Neuronal stem cell (in vitro differentiated cells): Measurements from ENCODE around the gene SHROOM3.

ENCODE experiments used
- DNase-seq: peaks from one replicate; pipeline ENCODE4 v3.0.0-alpha.2; 2013; ENCODE audit warnings: low spot score
- H2AFZ ChIP-seq: one replicate; pipeline ENCODE4 v1.6.1; 2013; ENCODE audit warnings: mild to moderate bottlenecking, low read length, inconsistent platforms
- H2AK5ac ChIP-seq: 2 replicates; pipeline ENCODE4 v1.6.1; 2013; ENCODE audit warnings: low read depth, mild to moderate bottlenecking, inconsistent platforms, low read length, moderate library complexity, mixed read lengths
- H2BK120ac ChIP-seq: 2 replicates; pipeline ENCODE4 v1.6.1; 2013; ENCODE audit warnings: low read depth, mild to moderate bottlenecking, inconsistent platforms, low read length, moderate library complexity, mixed read lengths
- H2BK12ac ChIP-seq: one replicate; pipeline ENCODE4 v1.6.1; 2013; ENCODE audit warnings: low read length, inconsistent platforms
- H2BK15ac ChIP-seq: 2 replicates; pipeline ENCODE4 v1.6.1; 2013; ENCODE audit warnings: mild to moderate bottlenecking, low read length, inconsistent platforms, mixed read lengths
- H2BK5ac ChIP-seq: one replicate; pipeline ENCODE4 v1.6.1; 2013; ENCODE audit warnings: inconsistent platforms, mild to moderate bottlenecking, low read length, moderate library complexity
- H3K14ac ChIP-seq: one replicate; pipeline ENCODE4 v1.6.1; 2013; ENCODE audit warnings: low read length, inconsistent platforms
- H3K18ac ChIP-seq: 2 replicates; pipeline ENCODE4 v1.6.1; 2013; ENCODE audit warnings: low read length, inconsistent platforms
- H3K23ac ChIP-seq: 2 replicates; pipeline ENCODE4 v1.6.1; 2013; ENCODE audit warnings: low read depth, mild to moderate bottlenecking, mixed read lengths, low read length, inconsistent platforms; ENCODE audit not compliant: poor library complexity
- H3K27ac ChIP-seq: replicated peaks from 3 replicates; pipeline ENCODE4 v1.5.1; 2013; ENCODE audit warnings: low read length, inconsistent platforms
- H3K27me3 ChIP-seq, 3 experiments: 2 replicates each; pipeline ENCODE4 v1.6.1; 2013; ENCODE audit warnings: low read length in 3 of 3, mild to moderate bottlenecking in 2 of 3, inconsistent platforms in 1 of 3, low read depth in 1 of 3, mixed read lengths in 1 of 3, moderate library complexity in 1 of 3; ENCODE audit not compliant: control insufficient read depth in 3 of 3, insufficient read depth in 3 of 3
- H3K36me3 ChIP-seq, 2 donors: replicated peaks in 1 of 2; 2 replicates each; pipeline ENCODE4 v1.6.1; 2013; ENCODE audit warnings: low read length in 2 of 2; ENCODE audit not compliant: control insufficient read depth in 2 of 2, insufficient read depth in 2 of 2
- H3K4ac ChIP-seq: 2 replicates; pipeline ENCODE4 v1.6.1; 2013; ENCODE audit warnings: inconsistent platforms, mild to moderate bottlenecking, low read length, moderate library complexity
- H3K4me1 ChIP-seq, 2 donors: 1 replicate in 1 of 2; 2 replicates in 1 of 2; pipeline ENCODE4 v1.6.1; 2013; ENCODE audit warnings: low read length in 2 of 2, low read depth in 1 of 2; ENCODE audit not compliant: control insufficient read depth in 2 of 2, insufficient read depth in 1 of 2
- H3K4me2 ChIP-seq: one replicate; pipeline ENCODE4 v1.6.1; 2013; ENCODE audit warnings: mild to moderate bottlenecking, low read length, inconsistent platforms; ENCODE audit not compliant: insufficient read depth, poor library complexity, severe bottlenecking
- H3K4me3 ChIP-seq, 2 donors: 2 replicates each; pipeline ENCODE4 v1.5.1; 2013; ENCODE audit warnings: low read length in 2 of 2, mild to moderate bottlenecking in 2 of 2, inconsistent platforms in 1 of 2, moderate library complexity in 1 of 2
- H3K79me1 ChIP-seq: one replicate; pipeline ENCODE4 v1.6.1; 2013; ENCODE audit warnings: low read depth, mild to moderate bottlenecking, inconsistent platforms, low read length, moderate library complexity
- H3K9ac ChIP-seq: one replicate; pipeline ENCODE4 v1.6.1; 2013; ENCODE audit warnings: mild to moderate bottlenecking, low read depth, low read length, inconsistent platforms; ENCODE audit not compliant: poor library complexity
- H3K9me3 ChIP-seq, 2 donors: replicated peaks in 1 of 2; 2 replicates each; pipeline versions ENCODE3 to v1.6.1; 2013; ENCODE audit warnings: low read length in 2 of 2, mild to moderate bottlenecking in 2 of 2, inconsistent platforms in 1 of 2, low read depth in 1 of 2, mixed read lengths in 1 of 2, moderate library complexity in 1 of 2; ENCODE audit not compliant: control insufficient read depth in 2 of 2, insufficient read depth in 1 of 2
- H4K8ac ChIP-seq: one replicate; pipeline ENCODE4 v1.6.1; 2013; ENCODE audit warnings: low read depth, mild to moderate bottlenecking, inconsistent platforms, low read length, moderate library complexity
- H4K91ac ChIP-seq: one replicate; pipeline ENCODE4 v1.6.1; 2013; ENCODE audit warnings: low read length, low read depth, mild to moderate bottlenecking, inconsistent platforms; ENCODE audit not compliant: poor library complexity
- WGBS, 2 donors: extraction: QIAGEN DNeasy Blood & Tissue Kit; methylation state at CpG; one replicate each; pipeline ENCODE4 v1.1.7; 2013; ENCODE audit warnings: missing lambda C conversion rate in 2 of 2, mixed read lengths in 1 of 2; ENCODE audit not compliant: insufficient read length in 2 of 2, insufficient replicate concordance in 1 of 2; ENCODE audit errors: extremely low coverage in 2 of 2; 5-methylcytosine and 5-hydroxymethylcytosine counted together

The SHROOM3 gene

DNA sequence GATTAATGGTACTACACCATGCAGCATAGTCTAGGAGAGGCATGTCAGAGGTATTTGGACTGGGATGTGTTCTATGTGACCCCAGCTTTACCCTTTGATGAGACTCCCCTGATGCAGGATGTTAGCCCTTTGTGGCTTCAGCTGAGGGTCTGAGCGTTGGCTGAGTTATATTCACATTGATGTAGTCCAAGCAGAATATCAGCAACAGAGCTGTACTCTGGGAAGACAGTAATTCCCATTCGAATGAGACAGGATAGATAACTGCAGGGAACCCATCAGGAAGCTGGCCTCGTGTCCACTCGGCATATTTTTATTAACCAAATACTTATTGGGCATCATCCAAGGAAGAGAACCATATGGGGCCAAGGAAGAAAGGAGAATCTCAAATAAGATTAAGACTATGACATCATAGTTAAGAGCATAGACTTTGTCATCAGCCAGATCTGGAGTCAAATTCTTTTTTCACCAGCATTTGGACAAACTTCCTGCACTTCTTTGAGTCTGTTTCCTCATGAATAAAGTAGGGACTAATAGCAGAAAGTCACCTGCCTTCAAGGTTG lies 264.8 kb downstream of the SHROOM3 start:
- H4K8ac ChIP-seq: no peak overlapping the region
- H3K27me3 ChIP-seq: no peaks in the 10 kb centered on the region
- peaks cover 36 to 44% of the 10 kb centered on the region in 2 donors for H3K4me1 ChIP-seq
- H3K9me3 ChIP-seq: no peaks in the 10 kb centered on the region
- WGBS, 2 donors: no CpG with 5 or more reads among the region's 4 CpGs
- no peak overlapping the region for H3K9ac ChIP-seq
- no peak overlapping the region for H3K4me3 ChIP-seq
- H2BK15ac ChIP-seq: no peak overlapping the region
- no peak for DNase-seq
- no peak overlapping the region for H3K27ac ChIP-seq
- H2AFZ ChIP-seq: no peak overlapping the region
- H4K91ac ChIP-seq: no peak overlapping the region
- H2BK120ac ChIP-seq: no peak overlapping the region
- H3K18ac ChIP-seq: no peak overlapping the region
- no peak overlapping the region for H2BK5ac ChIP-seq
- no peak overlapping the region for H3K4ac ChIP-seq
- peaks cover 2% of the 10 kb centered on the region for H3K79me1 ChIP-seq
- no peak overlapping the region for H3K23ac ChIP-seq
- H3K36me3 ChIP-seq: peaks cover 3 to 29% of the 10 kb centered on the region in 2 donors
- no peak overlapping the region for H3K4me2 ChIP-seq
- H2BK12ac ChIP-seq: no peak overlapping the region
- H2AK5ac ChIP-seq: no peak overlapping the region
- no peak overlapping the region for H3K14ac ChIP-seq

DNA sequence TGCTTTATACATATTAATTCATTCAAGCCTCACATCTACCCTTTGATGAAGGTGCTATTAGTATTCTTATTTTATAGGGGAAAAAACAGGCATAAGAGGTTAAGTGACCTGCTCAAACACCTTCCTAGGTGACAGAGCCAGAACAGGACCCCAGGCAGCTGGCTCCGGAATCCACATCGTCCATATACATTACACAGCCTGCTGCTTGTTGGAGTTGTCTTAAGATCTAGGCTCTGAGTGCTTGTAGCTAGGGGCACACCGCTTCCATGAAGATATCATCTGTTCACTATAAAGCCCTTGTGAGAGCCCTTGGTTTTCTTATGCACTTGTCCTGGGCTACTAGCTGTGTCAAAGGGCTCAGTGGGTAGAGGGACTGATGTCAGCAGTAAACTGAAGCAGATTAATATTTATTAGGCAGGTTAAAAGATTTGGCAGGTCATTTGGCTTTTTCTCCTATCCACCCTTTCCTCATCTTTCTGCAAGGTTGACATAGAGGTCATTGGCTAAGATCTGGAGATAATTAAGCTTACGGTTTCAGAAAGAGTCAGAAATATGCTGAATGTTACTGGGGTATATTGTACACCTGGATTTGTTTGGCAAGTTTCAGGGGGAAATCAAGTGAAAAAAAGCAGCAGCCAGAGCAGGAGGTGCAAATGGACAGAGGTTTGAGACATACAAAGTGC lies 267.6 kb downstream of the SHROOM3 start:
- Histone ChIP-seq H3K4me1 (peaks cover 19 to 21% of the 10 kb centered on the region in 2 donors), H3K27me3 (no peaks in the 10 kb centered on the region), H4K8ac (no peak overlapping the region), H2AFZ (no peak overlapping the region), H3K23ac (no peak overlapping the region), H3K9ac (no peak overlapping the region), H3K18ac (no peak overlapping the region), H2BK15ac (no peak overlapping the region), H3K4me2 (no peak overlapping the region), H2AK5ac (no peak overlapping the region), H3K27ac (no peak overlapping the region), H3K79me1 (no peaks in the 10 kb centered on the region), H2BK12ac (no peak overlapping the region), H2BK120ac (no peak overlapping the region), H4K91ac (no peak overlapping the region), H3K4me3 (no peak overlapping the region), H3K4ac (no peak overlapping the region), H3K9me3 (peaks cover 0 to 9% of the 10 kb centered on the region in 2 donors), H3K36me3 (peaks cover 3 to 52% of the 10 kb centered on the region in 2 donors), H3K14ac (no peak overlapping the region), H2BK5ac (no peak overlapping the region)
- DNase-seq: no peak
- no CpG with 5 or more reads among the region's 4 CpGs for WGBS, 2 donors

DNA sequence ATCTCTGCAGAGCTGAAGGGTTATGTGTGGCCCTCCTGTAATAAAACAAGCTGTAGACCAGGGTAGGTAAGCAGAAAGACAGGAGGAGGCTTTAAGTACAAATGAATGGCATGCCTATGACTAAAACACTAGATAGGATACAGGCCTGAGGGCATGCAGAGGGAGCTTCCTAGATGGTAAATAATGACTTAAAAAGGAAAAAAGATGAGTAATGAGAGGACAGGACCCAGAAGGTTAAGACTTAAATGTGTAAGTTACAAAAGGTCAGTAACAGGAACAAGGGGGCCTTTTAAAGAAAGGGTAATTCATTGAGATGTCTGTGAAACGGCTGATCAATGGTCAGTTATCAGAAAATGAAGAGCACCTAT lies 268.1 kb downstream of the SHROOM3 start:
- peaks cover 5 to 57% of the 10 kb centered on the region in 2 donors for H3K36me3 ChIP-seq
- peaks cover 18 to 19% of the 10 kb centered on the region in 2 donors for H3K4me1 ChIP-seq
- H4K8ac ChIP-seq: no peak overlapping the region
- H3K4me3 ChIP-seq: no peak overlapping the region
- H3K23ac ChIP-seq: no peak overlapping the region
- H2AFZ ChIP-seq: no peak overlapping the region
- H3K9ac ChIP-seq: no peak overlapping the region
- H2BK120ac ChIP-seq: no peak overlapping the region
- no peak overlapping the region for H3K14ac ChIP-seq
- peaks cover 0 to 9% of the 10 kb centered on the region in 2 donors for H3K9me3 ChIP-seq
- no peak overlapping the region for H2AK5ac ChIP-seq
- H3K4me2 ChIP-seq: no peak overlapping the region
- WGBS, 2 donors: no CpG with 5 or more reads among the region's 1 CpG
- H4K91ac ChIP-seq: no peak overlapping the region
- no peak overlapping the region for H3K4ac ChIP-seq
- H3K79me1 ChIP-seq: no peaks in the 10 kb centered on the region
- H3K27ac ChIP-seq: no peak overlapping the region
- H3K27me3 ChIP-seq: no peaks in the 10 kb centered on the region
- no peak overlapping the region for H2BK5ac ChIP-seq
- DNase-seq: no peak
- H2BK12ac ChIP-seq: no peak overlapping the region
- no peak overlapping the region for H2BK15ac ChIP-seq
- H3K18ac ChIP-seq: no peak overlapping the region

DNA sequence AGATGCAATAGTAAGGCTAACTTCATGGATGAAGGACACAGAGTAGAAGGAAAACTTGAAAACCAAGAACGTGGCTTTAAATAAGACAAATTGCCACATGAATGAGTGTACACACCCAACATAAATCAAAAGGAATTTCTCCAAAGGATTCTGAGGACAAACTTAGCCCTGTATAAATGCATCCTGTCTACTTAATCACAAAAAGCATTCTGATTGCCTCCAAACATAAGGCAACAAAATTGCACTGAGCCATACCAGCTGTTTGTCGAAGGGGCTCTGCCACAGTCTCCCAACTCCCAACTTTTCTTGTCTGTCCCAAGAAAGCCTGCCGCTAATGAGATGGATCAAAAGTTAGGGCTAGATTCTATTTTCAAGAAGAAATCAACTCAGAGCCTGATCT lies 268.6 kb downstream of the SHROOM3 start:
- Histone ChIP-seq H2AK5ac (no peak overlapping the region), H3K9ac (no peak overlapping the region), H2BK12ac (no peak overlapping the region), H3K18ac (no peak overlapping the region), H4K91ac (no peak overlapping the region), H3K4me2 (no peak overlapping the region), H2BK120ac (no peak overlapping the region), H3K4ac (no peak overlapping the region), H2AFZ (no peak overlapping the region), H3K27me3 (no peaks in the 10 kb centered on the region), H2BK5ac (no peak overlapping the region), H3K4me1 (peaks cover 15 to 19% of the 10 kb centered on the region in 2 donors), H3K36me3 (peaks cover 5 to 58% of the 10 kb centered on the region in 2 donors), H4K8ac (no peak overlapping the region), H3K14ac (no peak overlapping the region), H3K9me3 (peaks cover 0 to 9% of the 10 kb centered on the region in 2 donors), H2BK15ac (no peak overlapping the region), H3K23ac (no peak overlapping the region), H3K4me3 (no peak overlapping the region), H3K79me1 (no peaks in the 10 kb centered on the region), H3K27ac (no peak overlapping the region)
- no peak for DNase-seq
- WGBS, 2 donors: no CpG with 5 or more reads among the region's 3 CpGs
